Gastrocnemius medialis (tissue), 4 donors: ENCODE data around the gene TP53I13. TPM values are rescaled to one million over a fixed set of nuclear protein-coding genes. Genes with fewer than 3 reads are reported as not detected.

Experiments used
- ATAC-seq, 2 donors: fragments of 150-250 bp; one replicate each; pipeline ENCODE4 v1.9.1; 2016
- DNase-seq, 2 donors: peaks; one replicate each; pipeline ENCODE4 v3.0.0-alpha.2; 2019
- H3K27ac ChIP-seq, 4 donors: fragments of 200-600 bp; sonication (generic); 1 replicate in 1 of 4; 2 replicates in 3 of 4; pipeline ENCODE4 v1.5.1; 2016 to 2018; ENCODE audit warnings: mild to moderate bottlenecking in 2 of 4, moderate library complexity in 1 of 4
- H3K27me3 ChIP-seq, 3 donors: fragments of 200-600 bp; sonication (generic) in 2 of 3; 1 replicate in 1 of 3; 2 replicates in 2 of 3; pipeline versions ENCODE4 v1.5.1 to v1.6.0; 2016 to 2019; ENCODE audit warnings: mild to moderate bottlenecking in 1 of 3, moderate library complexity in 1 of 3
- H3K36me3 ChIP-seq, 2 donors: fragments of 200-600 bp; sonication (generic) in 1 of 2; one replicate each; pipeline ENCODE4 v1.5.1; 2017 to 2018
- H3K4me1 ChIP-seq, 2 donors: fragments of 200-600 bp; sonication (generic) in 1 of 2; one replicate each; pipeline ENCODE4 v1.5.1; 2016 to 2017; ENCODE audit warnings: mild to moderate bottlenecking in 2 of 2
- H3K4me3 ChIP-seq, 4 donors: fragments of 200-600 bp; sonication (generic) in 3 of 4; 1 replicate in 1 of 4; 2 replicates in 3 of 4; pipeline ENCODE4 v1.5.1; 2016 to 2019; ENCODE audit warnings: mild to moderate bottlenecking in 2 of 4
- H3K9me3 ChIP-seq, 3 donors: fragments of 200-600 bp; sonication (generic) in 2 of 3; 1 replicate in 1 of 3; 2 replicates in 2 of 3; pipeline ENCODE4 v1.5.1; 2016 to 2019
- POLR2A ChIP-seq, 2 donors: fragments of 450-650 bp; IDR thresholded peaks; one replicate each; pipeline ENCODE4 v1.6.1; 2017; ENCODE audit warnings: antibody characterized with exemption in 2 of 2, mild to moderate bottlenecking in 2 of 2, moderate library complexity in 2 of 2
- in situ Hi-C, 4 donors: fragments of 200-750 bp; cut with MboI; loops; one replicate each; pipeline versions ENCODE4 v1.15.0 to v1.8.0; 2017; ENCODE audit warnings: low sequenced_read_pairs in 4 of 4
- intact Hi-C: fragments of 100-400 bp; cut with DNase I; formaldehyde crosslinking; loops from one replicate; pipeline ENCODE4 v1.15.1; 2023; ENCODE audit warnings: low total_unique reads
- total RNA-seq, 4 donors: library from RNA; depleted of rRNA; stranded (reverse); fragments of >200 nt; gene quantifications; one replicate each; pipeline versions ENCODE4 v1.1.0 to v1.2.3, GENCODE V29; 2016
- TF ChIP-seq, protein P1 (sequence below), 5 experiments: fragments of 450-650 bp in 3 of 5; fragments of 200-600 bp in 2 of 5; sonication (generic) in 2 of 5; IDR thresholded peaks in 4 of 5; conservative IDR thresholded peaks in 1 of 5; 1 replicate in 4 of 5; 2 replicates in 1 of 5; pipeline ENCODE4 v1.5.1; 2016 to 2019; ENCODE audit warnings: antibody characterized with exemption in 5 of 5, mild to moderate bottlenecking in 3 of 5, moderate library complexity in 3 of 5

TP53I13 gene
- total RNA-seq, 4 donors from 2014 or later = 31.0 to 50.2 (median 32.1) TPM

GRCh38 chr17:29574732-29575510, 6.4 kb downstream of the TP53I13 start:
- Histone ChIP-seq H3K27me3 (no peaks in the 10 kb centered on the region), H3K36me3 (peaks cover 0 to 59% of the 10 kb centered on the region in 2 donors), H3K4me3 (no peak overlapping the region), H3K4me1 (peaks cover 5 to 7% of the 10 kb centered on the region in 2 donors), H3K9me3 (no peaks in the 10 kb centered on the region), H3K27ac (no peak overlapping the region)
- intact Hi-C loops (no loop called here), in situ Hi-C loops (loop anchor here in 3 of 4 donors (10.0 to 25.0 kb wide), 2 partner anchors 210 to 362 kb away; partner anchors contain the start of genes EFCAB5 (in 2 of the 3) and SSH2 (in 2 of the 3))
- no peak for ATAC-seq
- no peak for TF ChIP-seq POLR2A (IDR thresholded peaks at IDR 0.05)
- TF ChIP-seq, protein P1, sequence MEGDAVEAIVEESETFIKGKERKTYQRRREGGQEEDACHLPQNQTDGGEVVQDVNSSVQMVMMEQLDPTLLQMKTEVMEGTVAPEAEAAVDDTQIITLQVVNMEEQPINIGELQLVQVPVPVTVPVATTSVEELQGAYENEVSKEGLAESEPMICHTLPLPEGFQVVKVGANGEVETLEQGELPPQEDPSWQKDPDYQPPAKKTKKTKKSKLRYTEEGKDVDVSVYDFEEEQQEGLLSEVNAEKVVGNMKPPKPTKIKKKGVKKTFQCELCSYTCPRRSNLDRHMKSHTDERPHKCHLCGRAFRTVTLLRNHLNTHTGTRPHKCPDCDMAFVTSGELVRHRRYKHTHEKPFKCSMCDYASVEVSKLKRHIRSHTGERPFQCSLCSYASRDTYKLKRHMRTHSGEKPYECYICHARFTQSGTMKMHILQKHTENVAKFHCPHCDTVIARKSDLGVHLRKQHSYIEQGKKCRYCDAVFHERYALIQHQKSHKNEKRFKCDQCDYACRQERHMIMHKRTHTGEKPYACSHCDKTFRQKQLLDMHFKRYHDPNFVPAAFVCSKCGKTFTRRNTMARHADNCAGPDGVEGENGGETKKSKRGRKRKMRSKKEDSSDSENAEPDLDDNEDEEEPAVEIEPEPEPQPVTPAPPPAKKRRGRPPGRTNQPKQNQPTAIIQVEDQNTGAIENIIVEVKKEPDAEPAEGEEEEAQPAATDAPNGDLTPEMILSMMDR (IDR thresholded peaks at IDR 0.05 in 4 of 5, conservative IDR thresholded peaks at IDR 0.05 in 1 of 5) = no peak
- peak in 1 of 2 donors; percentile 14 for DNase-seq

GRCh38 chr17:29575511-29576213, 7.2 kb downstream of the TP53I13 start:
- ATAC-seq (no peak), DNase-seq (no peak)
- in situ Hi-C loops = loop anchor here in 2 of 4 donors (10.0 to 25.0 kb wide), 2 partner anchors 209 to 362 kb away; partner anchors contain the start of genes EFCAB5 (in 1 of the 2) and SSH2 (in 1 of the 2)
- H3K4me1 ChIP-seq = peaks cover 5 to 7% of the 10 kb centered on the region in 2 donors
- no peak overlapping the region for H3K4me3 ChIP-seq
- TF ChIP-seq, protein P1 (IDR thresholded peaks at IDR 0.05 in 4 of 5, conservative IDR thresholded peaks at IDR 0.05 in 1 of 5) = no peak
- no peak for TF ChIP-seq POLR2A (IDR thresholded peaks at IDR 0.05)
- no peaks in the 10 kb centered on the region for H3K27me3 ChIP-seq
- intact Hi-C loops = no loop called here
- no peaks in the 10 kb centered on the region for H3K9me3 ChIP-seq
- H3K36me3 ChIP-seq = peaks cover 0 to 62% of the 10 kb centered on the region in 2 donors
- no peak overlapping the region for H3K27ac ChIP-seq

- no peak for DNase-seq
- in situ Hi-C loops = loop anchor here in 2 of 4 donors (10.0 to 25.0 kb wide), 2 partner anchors 208 to 361 kb away; partner anchors contain the start of genes EFCAB5 (in 1 of the 2) and SSH2 (in 1 of the 2)
- intact Hi-C loops = no loop called here
These were observed 7.9 kb downstream of the TP53I13 start for GRCh38 chr17:29576214-29577000.

GRCh38 chr17:29577001-29577370, 8.5 kb downstream of the TP53I13 start:
- DNase-seq (no peak), ATAC-seq (no peak)
- Histone ChIP-seq H3K27me3 (no peaks in the 10 kb centered on the region), H3K36me3 (peaks cover 0 to 72% of the 10 kb centered on the region in 2 donors), H3K9me3 (no peaks in the 10 kb centered on the region), H3K4me1 (peaks cover 5 to 6% of the 10 kb centered on the region in 2 donors), H3K4me3 (no peak overlapping the region), H3K27ac (no peak overlapping the region)
- in situ Hi-C loops (loop anchor here in 2 of 4 donors (10.0 to 25.0 kb wide), 2 partner anchors 208 to 360 kb away; partner anchors contain the start of genes EFCAB5 (in 1 of the 2) and SSH2 (in 1 of the 2)), intact Hi-C loops (no loop called here)
- no peak for TF ChIP-seq POLR2A (IDR thresholded peaks at IDR 0.05)
- TF ChIP-seq, protein P1 (IDR thresholded peaks at IDR 0.05 in 4 of 5, conservative IDR thresholded peaks at IDR 0.05 in 1 of 5) = no peak

More at GRCh38 chr17:29576214-29577000, 7.9 kb downstream of the TP53I13 start:
- TF ChIP-seq, protein P1 (IDR thresholded peaks at IDR 0.05 in 4 of 5, conservative IDR thresholded peaks at IDR 0.05 in 1 of 5) = no peak
- no peak for TF ChIP-seq POLR2A (IDR thresholded peaks at IDR 0.05)
- Histone ChIP-seq H3K9me3 (no peaks in the 10 kb centered on the region), H3K4me1 (peaks cover 5 to 7% of the 10 kb centered on the region in 2 donors), H3K4me3 (no peak overlapping the region), H3K27me3 (no peaks in the 10 kb centered on the region), H3K27ac (no peak overlapping the region), H3K36me3 (peaks cover 0 to 67% of the 10 kb centered on the region in 2 donors)
- ATAC-seq = no peak
